Suprapubic skin (tissue), 4 donors: ENCODE results near the gene KRT40. TPM values are rescaled to one million over a fixed set of nuclear protein-coding genes. Genes with fewer than 3 reads are reported as not detected.

Experiments
- DNase-seq, 2 donors: peaks; one replicate each; pipeline ENCODE4 v3.0.0-alpha.2; 2019; ENCODE audit warnings: low spot score in 2 of 2
- H3K27ac ChIP-seq: fragments of 200-600 bp; sonication (generic); one replicate; pipeline ENCODE4 v1.5.1; 2019
- H3K27me3 ChIP-seq: fragments of 200-600 bp; sonication (generic); one replicate; pipeline ENCODE4 v1.5.1; 2019
- H3K36me3 ChIP-seq: fragments of 200-600 bp; sonication (generic); one replicate; pipeline ENCODE4 v1.5.1; 2019
- H3K4me1 ChIP-seq: fragments of 200-600 bp; sonication (generic); one replicate; pipeline ENCODE4 v1.5.1; 2019
- H3K4me3 ChIP-seq: fragments of 200-600 bp; sonication (generic); one replicate; pipeline ENCODE4 v1.5.1; 2019; ENCODE audit warnings: mild to moderate bottlenecking
- H3K9me3 ChIP-seq: fragments of 200-600 bp; sonication (generic); one replicate; pipeline ENCODE4 v1.5.1; 2019
- EP300 ChIP-seq: sonication (generic); formaldehyde crosslinking; IDR thresholded peaks from one replicate; pipeline ENCODE4 v1.6.1; 2017; ENCODE audit warnings: antibody characterized with exemption
- POLR2A ChIP-seq, 2 donors: fragments of 450-650 bp; IDR thresholded peaks; one replicate each; pipeline ENCODE4 v1.6.1; 2017; ENCODE audit warnings: antibody characterized with exemption in 2 of 2, mild to moderate bottlenecking in 2 of 2, moderate library complexity in 2 of 2
- POLR2AphosphoS5 ChIP-seq, 3 donors: sonication (generic); formaldehyde crosslinking; IDR thresholded peaks; one replicate each; pipeline ENCODE4 v1.6.1; 2017; ENCODE audit warnings: antibody characterized with exemption in 3 of 3
- WGBS: methylation state at CpG from one replicate; pipeline ENCODE4 v1.1.5; 2018; 5-methylcytosine and 5-hydroxymethylcytosine counted together
- total RNA-seq, 4 donors: library from RNA; depleted of rRNA; stranded (reverse); fragments of >200 nt; gene quantifications; one replicate each; pipeline ENCODE4 v1.1.0, GENCODE V29; 2016
- TF ChIP-seq, protein P1 (sequence below), 2 donors: fragments of 200-600 bp in 1 of 2; fragments of 450-650 bp in 1 of 2; sonication (generic) in 1 of 2; IDR thresholded peaks; one replicate each; pipeline ENCODE4 v1.5.1; 2016 to 2019; ENCODE audit warnings: antibody characterized with exemption in 2 of 2, mild to moderate bottlenecking in 1 of 2, moderate library complexity in 1 of 2

The KRT40 gene
- total RNA-seq, 4 donors from 2014 or later: 0.98 to 12.5 (median 3.9) TPM; not detected in 1

DNA sequence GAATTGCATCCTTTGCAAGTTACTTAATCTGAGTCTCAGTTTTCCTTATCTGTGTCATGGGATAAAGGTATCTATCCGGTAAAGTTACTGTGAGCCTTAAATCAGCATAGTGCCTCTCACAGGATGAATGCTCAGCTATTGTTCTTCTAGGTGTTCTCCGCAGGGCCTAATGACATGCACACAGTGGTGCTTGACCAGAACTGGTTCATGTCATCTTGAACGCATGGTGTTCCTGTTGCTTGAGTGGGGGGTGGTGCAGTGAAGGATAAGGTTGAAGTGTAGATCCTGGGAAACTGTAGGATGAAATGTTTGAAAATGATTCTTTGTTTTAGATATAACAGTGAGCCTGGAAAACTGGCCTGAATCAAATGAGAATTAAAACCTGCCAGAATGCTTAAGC is 4.0 kb downstream of the KRT40 start:
- no peak for DNase-seq
- Histone ChIP-seq H3K9me3 (no peaks in the 10 kb centered on the region), H3K27ac (no peak overlapping the region), H3K4me1 (no peaks in the 10 kb centered on the region), H3K27me3 (no peaks in the 10 kb centered on the region), H3K36me3 (no peaks in the 10 kb centered on the region), H3K4me3 (no peak overlapping the region)
- WGBS: 87% methylated on average over 3 of the region's 3 CpGs
- no peak for TF ChIP-seq POLR2AphosphoS5 (IDR thresholded peaks at IDR 0.05)
- TF ChIP-seq EP300: no peak
- TF ChIP-seq, protein P1, sequence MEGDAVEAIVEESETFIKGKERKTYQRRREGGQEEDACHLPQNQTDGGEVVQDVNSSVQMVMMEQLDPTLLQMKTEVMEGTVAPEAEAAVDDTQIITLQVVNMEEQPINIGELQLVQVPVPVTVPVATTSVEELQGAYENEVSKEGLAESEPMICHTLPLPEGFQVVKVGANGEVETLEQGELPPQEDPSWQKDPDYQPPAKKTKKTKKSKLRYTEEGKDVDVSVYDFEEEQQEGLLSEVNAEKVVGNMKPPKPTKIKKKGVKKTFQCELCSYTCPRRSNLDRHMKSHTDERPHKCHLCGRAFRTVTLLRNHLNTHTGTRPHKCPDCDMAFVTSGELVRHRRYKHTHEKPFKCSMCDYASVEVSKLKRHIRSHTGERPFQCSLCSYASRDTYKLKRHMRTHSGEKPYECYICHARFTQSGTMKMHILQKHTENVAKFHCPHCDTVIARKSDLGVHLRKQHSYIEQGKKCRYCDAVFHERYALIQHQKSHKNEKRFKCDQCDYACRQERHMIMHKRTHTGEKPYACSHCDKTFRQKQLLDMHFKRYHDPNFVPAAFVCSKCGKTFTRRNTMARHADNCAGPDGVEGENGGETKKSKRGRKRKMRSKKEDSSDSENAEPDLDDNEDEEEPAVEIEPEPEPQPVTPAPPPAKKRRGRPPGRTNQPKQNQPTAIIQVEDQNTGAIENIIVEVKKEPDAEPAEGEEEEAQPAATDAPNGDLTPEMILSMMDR (IDR thresholded peaks at IDR 0.05): no peak
- no peak for TF ChIP-seq POLR2A (IDR thresholded peaks at IDR 0.05)

DNA sequence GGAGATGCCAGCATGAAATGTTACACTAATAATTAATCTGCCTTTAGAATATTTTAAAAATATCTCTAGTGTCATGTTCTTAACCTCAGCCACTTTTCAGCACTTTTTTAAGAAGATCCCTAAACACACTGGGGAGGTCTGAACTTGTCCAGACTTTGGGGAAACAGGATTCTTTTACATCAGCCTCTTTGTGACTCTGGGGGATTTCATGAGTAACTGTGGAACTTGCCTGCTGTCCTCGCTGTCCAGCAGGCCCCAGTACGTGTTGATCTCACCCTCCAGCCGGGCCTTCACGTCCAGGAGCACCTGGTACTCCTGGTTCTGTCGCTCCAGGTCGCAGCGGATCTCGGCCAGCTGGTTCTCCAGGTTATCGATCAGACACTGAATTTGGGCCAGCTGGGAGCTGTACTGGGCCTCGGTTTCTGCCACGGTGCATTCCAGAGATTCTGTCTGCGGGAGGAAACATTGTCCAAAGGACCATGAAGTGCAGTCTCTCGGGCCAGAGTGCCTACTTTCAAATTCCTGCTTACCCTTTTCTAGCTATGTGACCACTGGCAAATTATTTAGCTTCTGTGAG is 5.5 kb downstream of the KRT40 start:
- H3K9me3 ChIP-seq: no peaks in the 10 kb centered on the region
- no peaks in the 10 kb centered on the region for H3K36me3 ChIP-seq
- H3K27ac ChIP-seq: no peak overlapping the region
- no peak overlapping the region for H3K4me3 ChIP-seq
- H3K27me3 ChIP-seq: no peaks in the 10 kb centered on the region
- TF ChIP-seq, protein P1 (IDR thresholded peaks at IDR 0.05): no peak
- no peak for DNase-seq
- 75% methylated on average over 13 of the region's 13 CpGs for WGBS
- H3K4me1 ChIP-seq: no peaks in the 10 kb centered on the region

DNA sequence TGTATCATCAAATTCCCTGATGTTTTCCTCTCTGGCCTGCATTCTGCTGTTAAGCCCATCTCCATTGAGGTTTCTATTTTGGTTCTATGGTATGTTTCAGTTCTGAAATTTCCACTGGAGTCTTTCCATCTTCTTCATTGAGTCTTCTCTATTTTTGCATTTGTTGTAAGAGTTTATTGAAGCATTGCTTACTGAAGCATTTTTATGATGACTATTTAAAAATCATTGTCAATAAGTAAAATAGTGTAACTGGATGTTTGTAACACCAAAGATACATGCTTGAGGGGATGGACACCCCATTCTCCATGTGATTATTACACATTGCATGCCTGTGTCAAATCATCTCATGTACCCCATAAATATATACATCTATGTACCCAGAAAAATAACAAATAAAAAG is 8.6 kb downstream of the KRT40 start:
- Histone ChIP-seq H3K27ac (no peak overlapping the region), H3K9me3 (no peaks in the 10 kb centered on the region), H3K4me1 (no peaks in the 10 kb centered on the region), H3K27me3 (no peaks in the 10 kb centered on the region), H3K4me3 (no peak overlapping the region), H3K36me3 (no peaks in the 10 kb centered on the region)
- no peak for DNase-seq
- TF ChIP-seq, protein P1 (IDR thresholded peaks at IDR 0.05): no peak
- TF ChIP-seq POLR2AphosphoS5 (IDR thresholded peaks at IDR 0.05): no peak
- no peak for TF ChIP-seq EP300
- no peak for TF ChIP-seq POLR2A (IDR thresholded peaks at IDR 0.05)

DNA sequence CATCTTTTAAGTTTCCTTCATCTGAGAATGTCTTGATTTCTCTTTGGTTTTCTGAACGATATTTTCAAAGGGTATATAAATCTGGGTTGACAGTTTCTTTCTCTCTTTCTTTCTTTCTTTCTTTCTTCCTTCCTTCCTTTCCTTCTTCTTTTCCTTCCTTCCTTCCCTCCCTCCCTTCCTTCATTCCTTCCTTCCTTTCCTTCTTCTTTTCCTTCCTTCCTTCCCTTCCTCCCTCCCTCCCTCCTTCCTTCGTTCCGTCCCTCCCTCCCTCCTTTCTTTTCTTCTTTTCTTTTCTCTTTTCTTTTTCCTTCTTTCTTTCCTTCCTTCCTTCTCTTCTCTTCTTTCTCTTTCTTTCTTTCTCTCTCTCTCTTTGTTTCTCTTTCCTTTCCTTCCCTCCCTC is 9.8 kb downstream of the KRT40 start:
- H3K36me3 ChIP-seq: no peaks in the 10 kb centered on the region
- H3K4me1 ChIP-seq: no peaks in the 10 kb centered on the region
- WGBS: 88% methylated on average over 3 of the region's 3 CpGs
- H3K27ac ChIP-seq: no peak overlapping the region
- no peaks in the 10 kb centered on the region for H3K9me3 ChIP-seq
- H3K4me3 ChIP-seq: no peak overlapping the region
- no peak for TF ChIP-seq POLR2AphosphoS5 (IDR thresholded peaks at IDR 0.05)
- H3K27me3 ChIP-seq: no peaks in the 10 kb centered on the region
- DNase-seq: no peak

DNA sequence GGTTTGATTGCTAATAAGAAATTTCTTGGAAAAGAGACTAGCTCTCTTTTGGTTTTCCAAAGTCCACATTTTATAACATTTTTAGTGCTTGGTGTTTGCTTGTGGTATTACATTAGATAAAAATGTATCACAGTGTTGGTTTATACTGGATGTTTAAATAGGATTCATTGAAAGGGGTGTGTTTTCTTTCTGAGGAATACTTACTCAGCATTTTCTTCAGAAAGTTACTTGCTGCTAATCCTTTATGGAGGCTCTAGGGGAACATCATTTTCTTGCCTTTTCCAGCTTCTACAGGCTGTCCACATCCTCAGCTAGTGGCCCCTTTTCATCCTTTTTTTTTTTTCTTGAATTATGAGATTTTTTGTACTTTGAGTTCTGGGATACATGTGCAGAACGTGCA is 16.5 kb downstream of the KRT40 start:
- TF ChIP-seq, protein P1 (IDR thresholded peaks at IDR 0.05): no peak
- no peak for TF ChIP-seq EP300
- 92% methylated on average over 1 of the region's 1 CpG for WGBS
- Histone ChIP-seq H3K36me3 (no peaks in the 10 kb centered on the region), H3K4me1 (peaks cover 2% of the 10 kb centered on the region), H3K27me3 (no peaks in the 10 kb centered on the region), H3K27ac (no peak overlapping the region), H3K4me3 (no peak overlapping the region), H3K9me3 (no peaks in the 10 kb centered on the region)
- no peak for DNase-seq

DNA sequence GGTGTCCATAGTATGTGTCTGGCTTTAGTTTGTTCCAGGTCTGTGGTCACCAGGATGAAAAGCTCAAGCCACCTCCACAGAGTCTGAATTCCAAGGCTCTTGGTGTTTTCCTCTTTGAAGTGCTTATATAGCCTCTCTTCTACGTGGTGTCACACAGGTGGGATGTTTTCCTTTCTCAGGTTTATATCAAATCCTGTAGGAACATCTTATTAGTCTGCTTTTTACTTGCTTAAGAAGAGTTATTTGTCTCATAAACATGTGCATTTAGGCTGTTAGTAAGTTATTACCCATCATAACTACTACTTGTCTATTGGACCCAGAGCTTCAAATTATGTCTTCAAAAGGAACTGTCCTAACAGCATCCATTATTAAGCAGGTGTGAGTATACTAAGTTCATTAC is 17.3 kb downstream of the KRT40 start, which contains the start of gene KRT39:
Gene KRT39, minus strand, starts transcription at position 101 of the 400 bp plus-strand sequence. Its CDS starts 92 bp downstream, at position 9.
- no peak for TF ChIP-seq POLR2A (IDR thresholded peaks at IDR 0.05)
- TF ChIP-seq EP300: no peak
- TF ChIP-seq, protein P1 (IDR thresholded peaks at IDR 0.05): no peak
- no peak for TF ChIP-seq POLR2AphosphoS5 (IDR thresholded peaks at IDR 0.05)
- H3K4me1 ChIP-seq: peaks cover 2% of the 10 kb centered on the region
- H3K9me3 ChIP-seq: no peaks in the 10 kb centered on the region
- H3K36me3 ChIP-seq: no peaks in the 10 kb centered on the region
- WGBS: 54% methylated on average over 1 of the region's 1 CpG
- no peak within 1 kb of the TSS for H3K4me3 ChIP-seq
- H3K27ac ChIP-seq: no peak within 1 kb of the TSS
- no peak for DNase-seq
- no peaks in the 10 kb centered on the region for H3K27me3 ChIP-seq
